Forelimb muscle (tissue), 1 donor: Measurements from ENCODE around the gene BRINP2. TPM values are rescaled to one million over a fixed set of nuclear protein-coding genes. Genes with fewer than 3 reads are reported as not detected.
A peak's percentile ranks its signal among the peaks of the same experiment; 100 is the strongest.

Source experiments
- DNase-seq: peaks from one replicate; pipeline ENCODE4 v3.0.0-alpha.2; 2013; ENCODE audit warnings: low read depth
- polyA plus RNA-seq: library from polyadenylated mRNA; unstranded; fragments of 120-200 nt; gene quantifications from one replicate; pipeline ENCODE4 v1.2.1, GENCODE V29; 2013; ENCODE audit not compliant: insufficient read length

BRINP2 gene
- polyA plus RNA-seq, 1 donor = 0.35 TPM

- DNase-seq = peak; percentile 50
These were observed 104.0 kb downstream of the BRINP2 start for GRCh38 chr1:177274687-177275211.

- no peak for DNase-seq
These were observed 105.0 kb downstream of the BRINP2 start for GRCh38 chr1:177275736-177276135.

- DNase-seq = no peak
These were observed 108.0 kb downstream of the BRINP2 start for GRCh38 chr1:177278626-177279390.

GRCh38 chr1:177281901-177282300 lies 111.1 kb downstream of the BRINP2 start:
- no peak for DNase-seq

- DNase-seq = no peak
These were observed 112.2 kb downstream of the BRINP2 start for GRCh38 chr1:177282976-177283375.

- DNase-seq = no peak
These were observed 112.6 kb downstream of the BRINP2 start for GRCh38 chr1:177283380-177283779.

GRCh38 chr1:177286396-177286795 lies 115.6 kb downstream of the BRINP2 start:
- no peak for DNase-seq

- DNase-seq = peak; percentile 90
These were observed 116.5 kb downstream of the BRINP2 start for GRCh38 chr1:177287270-177287669.

- DNase-seq = no peak
These were observed 117.2 kb downstream of the BRINP2 start for GRCh38 chr1:177287994-177288393.

- DNase-seq = no peak
These were observed 118.8 kb downstream of the BRINP2 start for GRCh38 chr1:177289532-177289931.

- DNase-seq = no peak
These were observed 129.7 kb downstream of the BRINP2 start for GRCh38 chr1:177300431-177300830.

GRCh38 chr1:177301425-177302124 lies 130.8 kb downstream of the BRINP2 start:
- DNase-seq = no peak

- no peak for DNase-seq
These were observed 131.7 kb downstream of the BRINP2 start for GRCh38 chr1:177302357-177303044.

- no peak for DNase-seq
These were observed 134.6 kb downstream of the BRINP2 start for GRCh38 chr1:177305040-177306018.

- no peak for DNase-seq
These were observed 135.3 kb downstream of the BRINP2 start for GRCh38 chr1:177306019-177306415.

GRCh38 chr1:177306981-177307380 lies 136.2 kb downstream of the BRINP2 start:
- DNase-seq = no peak

- DNase-seq = no peak
These were observed 137.0 kb downstream of the BRINP2 start for GRCh38 chr1:177307771-177308170.

GRCh38 chr1:177309880-177310279 lies 139.1 kb downstream of the BRINP2 start:
- DNase-seq = no peak

- DNase-seq = no peak
These were observed 139.6 kb downstream of the BRINP2 start for GRCh38 chr1:177310326-177310725.

- no peak for DNase-seq
These were observed 140.4 kb downstream of the BRINP2 start for GRCh38 chr1:177311111-177311510.

- DNase-seq = no peak
These were observed 140.8 kb downstream of the BRINP2 start for GRCh38 chr1:177311586-177311985.
